Osteoblast (primary cell): ENCODE measurements around the gene CHST12. TPM values are rescaled to one million over a fixed set of nuclear protein-coding genes. Genes with fewer than 3 reads are reported as not detected.

Experiments
- DNase-seq: peaks from one replicate; pipeline ENCODE4 v3.0.0; 2011; ENCODE audit warnings: low spot score, mixed read lengths; ENCODE audit not compliant: insufficient read length; ENCODE audit errors: missing footprints
- H2AFZ ChIP-seq: 2 replicates; pipeline ENCODE4 v1.6.0; 2011; ENCODE audit warnings: mild to moderate bottlenecking, low read length
- H3K27ac ChIP-seq: 2 replicates; pipeline ENCODE4 v1.5.1; 2011; ENCODE audit warnings: mild to moderate bottlenecking, low read depth, low read length, moderate library complexity
- H3K27me3 ChIP-seq: 2 replicates; pipeline ENCODE4 v1.6.0; 2012; ENCODE audit warnings: mild to moderate bottlenecking, control low read depth, inconsistent platforms, low read length, moderate library complexity; ENCODE audit not compliant: insufficient read depth
- H3K36me3 ChIP-seq: 2 replicates; pipeline ENCODE4 v1.5.1; 2011; ENCODE audit warnings: mild to moderate bottlenecking, low read length, control low read depth, moderate library complexity; ENCODE audit not compliant: insufficient read depth
- H3K4me1 ChIP-seq: 2 replicates; pipeline ENCODE4 v1.5.1; 2011; ENCODE audit warnings: mild to moderate bottlenecking, low read length, control low read depth, moderate library complexity; ENCODE audit not compliant: insufficient read depth
- H3K4me2 ChIP-seq: 2 replicates; pipeline ENCODE4 v1.6.0; 2011; ENCODE audit warnings: mild to moderate bottlenecking, low read length; ENCODE audit not compliant: insufficient read depth
- H3K4me3 ChIP-seq: fragments of 200-600 bp; sonication (generic); 3 replicates; pipeline ENCODE4 v1.5.1; 2012; ENCODE audit warnings: mild to moderate bottlenecking, low read length, inconsistent platforms; ENCODE audit not compliant: insufficient read depth
- H3K79me2 ChIP-seq: 2 replicates; pipeline ENCODE4 v1.6.0; 2012; ENCODE audit warnings: mild to moderate bottlenecking, low read length, control low read depth, inconsistent platforms; ENCODE audit not compliant: insufficient read depth
- H3K9me3 ChIP-seq: 2 replicates; pipeline ENCODE4 v1.5.1; 2011; ENCODE audit warnings: low read depth, low read length, control low read depth
- H4K20me1 ChIP-seq: 2 replicates; pipeline ENCODE4 v1.6.0; 2012; ENCODE audit warnings: mild to moderate bottlenecking, low read length, control low read depth; ENCODE audit not compliant: insufficient read depth
- CTCF ChIP-seq: IDR thresholded peaks from 2 replicates; pipeline ENCODE4 v1.5.1; 2011; ENCODE audit warnings: mild to moderate bottlenecking, low read depth, low read length, moderate library complexity; ENCODE audit errors: extremely low read depth
- total RNA-seq: library from RNA; depleted of rRNA; stranded (reverse); fragments of >200 nt; gene quantifications from 2 replicates; pipeline ENCODE4 v1.2.3, GENCODE V29; 2012

CHST12 gene
- total RNA-seq, 1 donor = 4.0 TPM

GRCh38 chr7:2482725-2483451 lies 79.5 kb downstream of the CHST12 start:
- H3K4me2 ChIP-seq = no peak overlapping the region
- no peak overlapping the region for H3K4me3 ChIP-seq
- no peaks in the 10 kb centered on the region for H4K20me1 ChIP-seq
- H3K79me2 ChIP-seq = no peaks in the 10 kb centered on the region
- peaks cover 19% of the 10 kb centered on the region for H3K4me1 ChIP-seq
- H3K27ac ChIP-seq = no peak overlapping the region
- no peaks in the 10 kb centered on the region for H3K36me3 ChIP-seq
- no peak overlapping the region for H2AFZ ChIP-seq
- TF ChIP-seq CTCF = no peak
- peaks cover 4% of the 10 kb centered on the region for H3K9me3 ChIP-seq
- DNase-seq = peak; percentile 68
- no peaks in the 10 kb centered on the region for H3K27me3 ChIP-seq

GRCh38 chr7:2483494-2483893 lies 80.1 kb downstream of the CHST12 start:
- no peaks in the 10 kb centered on the region for H4K20me1 ChIP-seq
- H3K27me3 ChIP-seq = no peaks in the 10 kb centered on the region
- peak; percentile 65 for DNase-seq
- H3K4me1 ChIP-seq = peaks cover 19% of the 10 kb centered on the region
- no peak overlapping the region for H2AFZ ChIP-seq
- no peak overlapping the region for H3K4me3 ChIP-seq
- H3K4me2 ChIP-seq = no peak overlapping the region
- H3K27ac ChIP-seq = no peak overlapping the region
- no peak for TF ChIP-seq CTCF
- no peaks in the 10 kb centered on the region for H3K79me2 ChIP-seq
- H3K9me3 ChIP-seq = peaks cover 4% of the 10 kb centered on the region
- no peaks in the 10 kb centered on the region for H3K36me3 ChIP-seq

- Histone ChIP-seq H3K4me1 (peaks cover 17% of the 10 kb centered on the region), H3K4me2 (no peak overlapping the region)
These were observed 81.5 kb downstream of the CHST12 start for GRCh38 chr7:2484868-2485267.

More at GRCh38 chr7:2484868-2485267, 81.5 kb downstream of the CHST12 start:
- no peak overlapping the region for H2AFZ ChIP-seq
- no peak overlapping the region for H3K4me3 ChIP-seq
- no peaks in the 10 kb centered on the region for H3K79me2 ChIP-seq
- TF ChIP-seq CTCF = no peak
- no peaks in the 10 kb centered on the region for H3K36me3 ChIP-seq
- H3K27ac ChIP-seq = no peak overlapping the region
- no peaks in the 10 kb centered on the region for H3K27me3 ChIP-seq
- H4K20me1 ChIP-seq = no peaks in the 10 kb centered on the region
- H3K9me3 ChIP-seq = peaks cover 4% of the 10 kb centered on the region
- DNase-seq = no peak
